Hepatocyte (in vitro differentiated cells): ENCODE measurements around the gene HS6ST1. TPM values are rescaled to one million over a fixed set of nuclear protein-coding genes. Genes with fewer than 3 reads are reported as not detected.
A peak's percentile ranks its signal among the peaks of the same experiment; 100 is the strongest.

Experiments used
- DNase-seq: peaks from one replicate; pipeline ENCODE4 v3.0.0-alpha.2; 2016; ENCODE audit warnings: low spot score
- H2AFZ ChIP-seq: fragments of 200-600 bp; sonication (generic); 2 replicates; pipeline ENCODE4 v1.6.0; 2016; ENCODE audit warnings: antibody characterized with exemption, mild to moderate bottlenecking
- H3K27ac ChIP-seq: fragments of 200-600 bp; sonication (generic); 2 replicates; pipeline ENCODE4 v1.5.1; 2016; ENCODE audit warnings: mild to moderate bottlenecking
- H3K27me3 ChIP-seq: fragments of 200-600 bp; sonication (generic); 2 replicates; pipeline ENCODE4 v1.6.1; 2016
- H3K36me3 ChIP-seq: fragments of 200-600 bp; sonication (generic); replicated peaks from 2 replicates; pipeline ENCODE4 v1.5.1; 2016; ENCODE audit warnings: low read depth; ENCODE audit not compliant: insufficient read depth
- H3K4me1 ChIP-seq: fragments of 200-600 bp; sonication (generic); 2 replicates; pipeline ENCODE4 v1.5.1; 2016; ENCODE audit warnings: mild to moderate bottlenecking, moderate library complexity; ENCODE audit not compliant: insufficient read depth
- H3K4me2 ChIP-seq: fragments of 200-600 bp; sonication (generic); 2 replicates; pipeline ENCODE4 v1.6.0; 2016
- H3K4me3 ChIP-seq: fragments of 200-600 bp; sonication (generic); 2 replicates; pipeline ENCODE4 v1.5.1; 2016; ENCODE audit warnings: mild to moderate bottlenecking
- H3K79me2 ChIP-seq: fragments of 200-600 bp; sonication (generic); 2 replicates; pipeline ENCODE4 v1.6.0; 2017; ENCODE audit warnings: mild to moderate bottlenecking
- H3K9me2 ChIP-seq: fragments of 200-600 bp; sonication (generic); replicated peaks from 2 replicates; pipeline ENCODE4 v1.6.0; 2017; ENCODE audit warnings: mild to moderate bottlenecking; ENCODE audit not compliant: insufficient read depth
- H3K9me3 ChIP-seq: fragments of 200-600 bp; sonication (generic); 2 replicates; pipeline ENCODE4 v1.5.1; 2016; ENCODE audit warnings: low read depth, mild to moderate bottlenecking
- H4K20me1 ChIP-seq: fragments of 200-600 bp; sonication (generic); 2 replicates; pipeline ENCODE4 v1.6.0; 2016; ENCODE audit warnings: mild to moderate bottlenecking; ENCODE audit not compliant: insufficient read depth, poor library complexity, severe bottlenecking
- EZH2 ChIP-seq: fragments of 200-600 bp; sonication (generic); IDR thresholded peaks from 2 replicates; pipeline ENCODE4 v1.6.1; 2016; ENCODE audit warnings: antibody characterized with exemption, mild to moderate bottlenecking, borderline replicate concordance
- EZH2phosphoT487 ChIP-seq: fragments of 200-600 bp; sonication (generic); IDR thresholded peaks from one replicate; pipeline ENCODE4 v1.6.1; 2018; ENCODE audit warnings: antibody characterized with exemption, mild to moderate bottlenecking, low read depth, moderate library complexity; ENCODE audit not compliant: unreplicated experiment, severe bottlenecking
- WGBS: methylation state at CpG from one replicate; pipeline ENCODE4 v1.1.6; 2016; ENCODE audit warnings: low lambda C conversion rate; ENCODE audit errors: missing lambda C conversion rate; 5-methylcytosine and 5-hydroxymethylcytosine counted together
- polyA plus RNA-seq: library from polyadenylated mRNA; unstranded; fragments of >200 nt; fragmentation: Nextera tagmentation; extraction: Ambion mirVana; gene quantifications from 2 replicates; pipeline ENCODE4 v1.2.1, GENCODE V29; 2016
- total RNA-seq: library from RNA; depleted of rRNA; stranded (reverse); fragments of >200 nt; gene quantifications from 2 replicates; pipeline ENCODE4 v1.2.3, GENCODE V29; 2014
- TF ChIP-seq, protein P1 (sequence below): fragments of 200-600 bp; sonication (generic); IDR thresholded peaks from 2 replicates; pipeline ENCODE4 v1.5.1; 2016; ENCODE audit warnings: antibody characterized with exemption, mild to moderate bottlenecking; ENCODE audit not compliant: poor library complexity

The HS6ST1 gene
- total and polyA plus RNA-seq, 2 experiments from 2014 or later: 46.7 to 48.3 TPM

DNA sequence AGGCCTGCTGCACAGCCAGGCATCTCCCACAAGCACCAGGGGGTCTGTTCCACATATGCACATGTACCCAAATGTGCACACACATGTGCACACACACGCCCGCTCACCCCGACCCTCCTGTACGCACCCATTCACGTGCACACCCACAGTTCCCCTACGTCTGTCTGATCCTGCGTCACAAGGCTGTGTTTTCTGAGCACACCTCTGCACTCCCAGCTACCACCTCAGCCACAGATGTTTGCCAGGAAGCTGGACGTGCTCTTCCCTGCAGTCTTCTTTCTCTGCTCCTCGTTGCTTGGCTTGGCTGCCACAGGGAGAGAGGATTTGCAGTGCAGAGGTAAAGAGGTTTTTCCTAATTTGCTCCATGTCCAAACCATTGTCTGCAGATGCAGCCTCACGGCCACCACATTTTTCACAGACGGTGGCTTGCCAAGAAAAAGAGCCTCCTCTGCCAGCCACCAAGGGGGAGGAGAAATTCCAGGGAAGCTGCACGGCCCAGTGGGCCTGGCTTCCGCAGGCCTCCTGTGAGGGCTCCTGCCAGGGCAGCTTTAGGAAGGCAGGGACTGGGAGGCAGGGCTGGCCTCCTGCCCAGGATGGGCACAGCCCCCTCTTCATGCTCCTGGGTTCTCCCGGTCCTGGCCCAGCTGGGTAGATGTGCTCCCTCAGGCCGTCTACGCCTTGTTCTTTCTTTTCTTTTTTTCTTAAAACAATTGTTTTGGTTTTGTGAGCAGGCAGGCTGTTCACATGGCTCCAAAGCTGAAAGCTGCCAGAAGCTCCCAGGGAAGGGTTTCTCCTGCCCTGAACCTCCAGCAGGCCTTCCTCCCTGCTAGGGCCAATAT, 29.3 kb upstream of the HS6ST1 start:
- H3K79me2 ChIP-seq: no peaks in the 10 kb centered on the region
- H2AFZ ChIP-seq: no peak overlapping the region
- H3K36me3 ChIP-seq: no peaks in the 10 kb centered on the region
- no peaks in the 10 kb centered on the region for H3K9me2 ChIP-seq
- no peaks in the 10 kb centered on the region for H3K9me3 ChIP-seq
- peaks cover 14% of the 10 kb centered on the region for H3K4me1 ChIP-seq
- 69% methylated on average over 16 of the region's 16 CpGs for WGBS
- TF ChIP-seq EZH2phosphoT487 (no peak), EZH2 (no peak)
- TF ChIP-seq, protein P1, sequence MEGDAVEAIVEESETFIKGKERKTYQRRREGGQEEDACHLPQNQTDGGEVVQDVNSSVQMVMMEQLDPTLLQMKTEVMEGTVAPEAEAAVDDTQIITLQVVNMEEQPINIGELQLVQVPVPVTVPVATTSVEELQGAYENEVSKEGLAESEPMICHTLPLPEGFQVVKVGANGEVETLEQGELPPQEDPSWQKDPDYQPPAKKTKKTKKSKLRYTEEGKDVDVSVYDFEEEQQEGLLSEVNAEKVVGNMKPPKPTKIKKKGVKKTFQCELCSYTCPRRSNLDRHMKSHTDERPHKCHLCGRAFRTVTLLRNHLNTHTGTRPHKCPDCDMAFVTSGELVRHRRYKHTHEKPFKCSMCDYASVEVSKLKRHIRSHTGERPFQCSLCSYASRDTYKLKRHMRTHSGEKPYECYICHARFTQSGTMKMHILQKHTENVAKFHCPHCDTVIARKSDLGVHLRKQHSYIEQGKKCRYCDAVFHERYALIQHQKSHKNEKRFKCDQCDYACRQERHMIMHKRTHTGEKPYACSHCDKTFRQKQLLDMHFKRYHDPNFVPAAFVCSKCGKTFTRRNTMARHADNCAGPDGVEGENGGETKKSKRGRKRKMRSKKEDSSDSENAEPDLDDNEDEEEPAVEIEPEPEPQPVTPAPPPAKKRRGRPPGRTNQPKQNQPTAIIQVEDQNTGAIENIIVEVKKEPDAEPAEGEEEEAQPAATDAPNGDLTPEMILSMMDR: no peak
- H4K20me1 ChIP-seq: no peaks in the 10 kb centered on the region
- peak; percentile 75 for DNase-seq
- peak overlapping the region; percentile 75 for H3K27ac ChIP-seq
- no peak overlapping the region for H3K4me3 ChIP-seq
- H3K27me3 ChIP-seq: no peaks in the 10 kb centered on the region
- H3K4me2 ChIP-seq: no peak overlapping the region

DNA sequence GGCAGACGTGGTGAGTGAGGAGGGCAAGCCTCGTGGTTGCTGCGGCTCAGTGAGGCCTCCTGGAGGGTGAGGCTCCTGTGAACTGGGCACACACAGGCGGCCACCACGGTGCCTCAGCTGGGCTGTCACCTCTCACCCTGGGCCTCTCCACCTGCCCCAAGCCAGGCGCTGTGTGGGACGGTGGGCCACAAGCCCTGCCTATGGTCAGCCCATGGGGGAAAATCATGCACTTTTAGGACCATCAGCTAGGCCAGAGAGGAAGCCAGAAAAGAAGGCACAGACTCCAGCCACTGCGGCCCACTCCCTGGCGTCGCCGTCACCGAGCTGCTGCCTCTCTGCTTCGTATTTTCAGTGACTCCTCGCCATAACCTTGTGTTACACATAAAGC, 28.5 kb upstream of the HS6ST1 start:
- Histone ChIP-seq H3K4me3 (no peak overlapping the region), H3K27me3 (no peaks in the 10 kb centered on the region), H3K36me3 (no peaks in the 10 kb centered on the region), H2AFZ (no peak overlapping the region), H3K9me2 (no peaks in the 10 kb centered on the region), H3K4me1 (peaks cover 14% of the 10 kb centered on the region), H3K9me3 (no peaks in the 10 kb centered on the region), H3K79me2 (no peaks in the 10 kb centered on the region), H4K20me1 (no peaks in the 10 kb centered on the region), H3K27ac (peak overlapping the region; percentile 75), H3K4me2 (no peak overlapping the region)
- DNase-seq: no peak
- TF ChIP-seq, protein P1: no peak
- TF ChIP-seq EZH2: no peak
- TF ChIP-seq EZH2phosphoT487: no peak
- WGBS: 95% methylated on average over 14 of the region's 14 CpGs

DNA sequence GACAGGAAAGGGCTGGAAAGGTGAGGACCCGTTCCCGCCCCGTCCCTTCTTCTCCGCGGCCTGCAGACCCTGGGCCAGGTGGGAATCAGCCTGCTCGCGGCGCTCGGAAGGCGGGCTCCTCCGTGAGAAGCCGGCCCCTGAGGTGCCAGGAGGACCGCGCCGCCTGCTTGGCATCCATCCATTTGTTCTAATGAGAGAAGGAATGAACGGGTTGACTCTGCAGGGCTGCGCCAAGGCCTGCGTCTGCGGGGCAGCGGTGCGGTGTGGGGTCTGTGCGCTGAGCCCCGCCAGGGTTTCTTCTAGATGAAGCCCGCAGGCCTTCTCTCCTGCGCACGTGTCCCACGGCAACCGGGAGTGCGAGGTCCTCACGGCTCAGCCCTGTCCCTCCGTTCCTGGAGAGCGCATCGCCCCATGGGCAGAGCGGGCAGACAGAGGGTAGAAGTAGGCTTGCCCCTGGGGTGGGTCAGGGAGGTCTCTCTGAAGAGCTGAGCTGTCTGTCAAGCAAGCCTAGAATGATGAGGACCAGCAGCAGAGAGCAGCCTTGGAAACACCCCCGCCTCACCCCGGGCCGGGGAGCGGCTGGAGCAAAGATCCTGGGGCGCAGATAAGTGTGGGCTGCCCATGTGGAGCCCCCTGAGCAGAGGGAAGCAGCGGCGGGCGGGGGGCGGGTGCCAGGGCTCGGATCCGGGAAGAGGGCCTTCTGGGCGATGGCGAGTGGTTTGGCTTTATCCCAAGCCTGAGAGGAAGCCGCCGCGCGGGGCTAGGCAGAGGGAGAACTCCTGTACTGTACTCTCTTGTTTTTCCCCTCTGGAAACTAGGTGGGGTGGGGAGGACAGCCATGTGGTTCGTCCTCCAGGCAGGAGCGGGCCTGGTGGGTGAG, 27.9 kb upstream of the HS6ST1 start:
- Histone ChIP-seq H3K36me3 (no peaks in the 10 kb centered on the region), H2AFZ (no peak overlapping the region), H3K79me2 (no peaks in the 10 kb centered on the region)

More for the DNA sequence above, 27.9 kb upstream of the HS6ST1 start:
- no peaks in the 10 kb centered on the region for H3K27me3 ChIP-seq
- no peak overlapping the region for H3K4me2 ChIP-seq
- H3K9me2 ChIP-seq: no peaks in the 10 kb centered on the region
- TF ChIP-seq EZH2 (no peak), EZH2phosphoT487 (no peak)
- TF ChIP-seq, protein P1: no peak
- WGBS: 95% methylated on average over 53 of the region's 53 CpGs
- H4K20me1 ChIP-seq: no peaks in the 10 kb centered on the region
- no peaks in the 10 kb centered on the region for H3K9me3 ChIP-seq
- H3K4me1 ChIP-seq: peaks cover 14% of the 10 kb centered on the region
- DNase-seq: no peak
- H3K4me3 ChIP-seq: no peak overlapping the region
- peak overlapping the region; percentile 75 for H3K27ac ChIP-seq
